Measurements from ENCODE around the gene NEDD4L.

GRCh38 chr18:58344861-58345463 is 300.9 kb downstream of the NEDD4L start:
- TF ChIP-seq ZNF311 (tag by site-specific recombination; IDR thresholded peaks at IDR 0.05; ENCODE audit: borderline replicate concordance) (no peak), ZNF610 (tag by site-specific recombination; IDR thresholded peaks at IDR 0.05; ENCODE audit: borderline replicate concordance) (no peak), MYNN (tag by site-specific recombination; IDR thresholded peaks at IDR 0.05; ENCODE audit: borderline replicate concordance) (no peak), ZNF138 (tag by site-specific recombination; IDR thresholded peaks at IDR 0.05; ENCODE audit: borderline replicate concordance) (no peak), ZBTB20 (tag by site-specific recombination; IDR thresholded peaks at IDR 0.05) (no peak), ZNF654 (tag by site-specific recombination; IDR thresholded peaks at IDR 0.05; ENCODE audit: low read depth) (no peak), ZNF561 (tag by site-specific recombination; IDR thresholded peaks at IDR 0.05; ENCODE audit: borderline replicate concordance) (no peak), GLI4 (tag by site-specific recombination; IDR thresholded peaks at IDR 0.05) (no peak), ZNF629 (tag by site-specific recombination; IDR thresholded peaks at IDR 0.05) (no peak), ZNF837 (tag by site-specific recombination; IDR thresholded peaks at IDR 0.05) (no peak)
- TF ChIP-seq, protein P1, sequence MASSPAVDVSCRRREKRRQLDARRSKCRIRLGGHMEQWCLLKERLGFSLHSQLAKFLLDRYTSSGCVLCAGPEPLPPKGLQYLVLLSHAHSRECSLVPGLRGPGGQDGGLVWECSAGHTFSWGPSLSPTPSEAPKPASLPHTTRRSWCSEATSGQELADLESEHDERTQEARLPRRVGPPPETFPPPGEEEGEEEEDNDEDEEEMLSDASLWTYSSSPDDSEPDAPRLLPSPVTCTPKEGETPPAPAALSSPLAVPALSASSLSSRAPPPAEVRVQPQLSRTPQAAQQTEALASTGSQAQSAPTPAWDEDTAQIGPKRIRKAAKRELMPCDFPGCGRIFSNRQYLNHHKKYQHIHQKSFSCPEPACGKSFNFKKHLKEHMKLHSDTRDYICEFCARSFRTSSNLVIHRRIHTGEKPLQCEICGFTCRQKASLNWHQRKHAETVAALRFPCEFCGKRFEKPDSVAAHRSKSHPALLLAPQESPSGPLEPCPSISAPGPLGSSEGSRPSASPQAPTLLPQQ (tag by site-specific recombination; IDR thresholded peaks at IDR 0.05): no peak
- TF ChIP-seq, protein P2, sequence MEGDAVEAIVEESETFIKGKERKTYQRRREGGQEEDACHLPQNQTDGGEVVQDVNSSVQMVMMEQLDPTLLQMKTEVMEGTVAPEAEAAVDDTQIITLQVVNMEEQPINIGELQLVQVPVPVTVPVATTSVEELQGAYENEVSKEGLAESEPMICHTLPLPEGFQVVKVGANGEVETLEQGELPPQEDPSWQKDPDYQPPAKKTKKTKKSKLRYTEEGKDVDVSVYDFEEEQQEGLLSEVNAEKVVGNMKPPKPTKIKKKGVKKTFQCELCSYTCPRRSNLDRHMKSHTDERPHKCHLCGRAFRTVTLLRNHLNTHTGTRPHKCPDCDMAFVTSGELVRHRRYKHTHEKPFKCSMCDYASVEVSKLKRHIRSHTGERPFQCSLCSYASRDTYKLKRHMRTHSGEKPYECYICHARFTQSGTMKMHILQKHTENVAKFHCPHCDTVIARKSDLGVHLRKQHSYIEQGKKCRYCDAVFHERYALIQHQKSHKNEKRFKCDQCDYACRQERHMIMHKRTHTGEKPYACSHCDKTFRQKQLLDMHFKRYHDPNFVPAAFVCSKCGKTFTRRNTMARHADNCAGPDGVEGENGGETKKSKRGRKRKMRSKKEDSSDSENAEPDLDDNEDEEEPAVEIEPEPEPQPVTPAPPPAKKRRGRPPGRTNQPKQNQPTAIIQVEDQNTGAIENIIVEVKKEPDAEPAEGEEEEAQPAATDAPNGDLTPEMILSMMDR (tag by site-specific recombination; IDR thresholded peaks at IDR 0.05): no peak
- TF ChIP-seq, protein P3, sequence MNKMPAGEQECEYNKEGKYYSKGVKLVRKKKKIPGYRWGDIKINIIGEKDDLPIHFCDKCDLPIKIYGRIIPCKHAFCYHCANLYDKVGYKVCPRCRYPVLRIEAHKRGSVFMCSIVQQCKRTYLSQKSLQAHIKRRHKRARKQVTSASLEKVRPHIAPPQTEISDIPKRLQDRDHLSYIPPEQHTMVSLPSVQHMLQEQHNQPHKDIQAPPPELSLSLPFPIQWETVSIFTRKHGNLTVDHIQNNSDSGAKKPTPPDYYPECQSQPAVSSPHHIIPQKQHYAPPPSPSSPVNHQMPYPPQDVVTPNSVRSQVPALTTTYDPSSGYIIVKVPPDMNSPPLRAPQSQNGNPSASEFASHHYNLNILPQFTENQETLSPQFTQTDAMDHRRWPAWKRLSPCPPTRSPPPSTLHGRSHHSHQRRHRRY (tag by site-specific recombination; IDR thresholded peaks at IDR 0.05): no peak
- TF ChIP-seq, protein P4, sequence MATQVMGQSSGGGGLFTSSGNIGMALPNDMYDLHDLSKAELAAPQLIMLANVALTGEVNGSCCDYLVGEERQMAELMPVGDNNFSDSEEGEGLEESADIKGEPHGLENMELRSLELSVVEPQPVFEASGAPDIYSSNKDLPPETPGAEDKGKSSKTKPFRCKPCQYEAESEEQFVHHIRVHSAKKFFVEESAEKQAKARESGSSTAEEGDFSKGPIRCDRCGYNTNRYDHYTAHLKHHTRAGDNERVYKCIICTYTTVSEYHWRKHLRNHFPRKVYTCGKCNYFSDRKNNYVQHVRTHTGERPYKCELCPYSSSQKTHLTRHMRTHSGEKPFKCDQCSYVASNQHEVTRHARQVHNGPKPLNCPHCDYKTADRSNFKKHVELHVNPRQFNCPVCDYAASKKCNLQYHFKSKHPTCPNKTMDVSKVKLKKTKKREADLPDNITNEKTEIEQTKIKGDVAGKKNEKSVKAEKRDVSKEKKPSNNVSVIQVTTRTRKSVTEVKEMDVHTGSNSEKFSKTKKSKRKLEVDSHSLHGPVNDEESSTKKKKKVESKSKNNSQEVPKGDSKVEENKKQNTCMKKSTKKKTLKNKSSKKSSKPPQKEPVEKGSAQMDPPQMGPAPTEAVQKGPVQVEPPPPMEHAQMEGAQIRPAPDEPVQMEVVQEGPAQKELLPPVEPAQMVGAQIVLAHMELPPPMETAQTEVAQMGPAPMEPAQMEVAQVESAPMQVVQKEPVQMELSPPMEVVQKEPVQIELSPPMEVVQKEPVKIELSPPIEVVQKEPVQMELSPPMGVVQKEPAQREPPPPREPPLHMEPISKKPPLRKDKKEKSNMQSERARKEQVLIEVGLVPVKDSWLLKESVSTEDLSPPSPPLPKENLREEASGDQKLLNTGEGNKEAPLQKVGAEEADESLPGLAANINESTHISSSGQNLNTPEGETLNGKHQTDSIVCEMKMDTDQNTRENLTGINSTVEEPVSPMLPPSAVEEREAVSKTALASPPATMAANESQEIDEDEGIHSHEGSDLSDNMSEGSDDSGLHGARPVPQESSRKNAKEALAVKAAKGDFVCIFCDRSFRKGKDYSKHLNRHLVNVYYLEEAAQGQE (tag by site-specific recombination; IDR thresholded peaks at IDR 0.05): no peak
